ENCODE measurements around the gene DUOXA2. TPM values are rescaled to one million over a fixed set of nuclear protein-coding genes. Genes with fewer than 3 reads are reported as not detected.
A peak's percentile ranks its signal among the peaks of the same experiment; 100 is the strongest.

DUOXA2 gene
- total RNA-seq, 1 experiment from 2014 or later = not detected

GRCh38 chr15:45147606-45148005, 33.5 kb downstream of the DUOXA2 start:
- H3K4me1 ChIP-seq (ENCODE audit: insufficient read depth, low read length) = peaks cover 18% of the 10 kb centered on the region
- no peaks in the 10 kb centered on the region for H3K27me3 ChIP-seq (ENCODE audit: low read length)
- no peaks in the 10 kb centered on the region for H3K9me3 ChIP-seq (ENCODE audit: low read length)
- no peaks in the 10 kb centered on the region for H3K36me3 ChIP-seq (ENCODE audit: low read depth, low read length)
- no peak for DNase-seq
- no peak overlapping the region for H3K4me2 ChIP-seq (ENCODE audit: low read length)
- H2AFZ ChIP-seq (ENCODE audit: low read length) = no peak overlapping the region
- ATAC-seq = no peak
- no peak overlapping the region for H3K9ac ChIP-seq (ENCODE audit: low read length)
- intact Hi-C loops (cut with micrococcal nuclease) = no loop called here
- BruUV-seq (replicated peaks) = no TSS peak
- TF ChIP-seq EZH2phosphoT487 (IDR thresholded peaks at IDR 0.05; ENCODE audit: borderline replicate concordance, low read length) (no peak), CTCF (conservative IDR thresholded peaks at IDR 0.05; ENCODE audit: low read depth, low read length) (no peak), EZH2 (IDR thresholded peaks at IDR 0.05; ENCODE audit: low read length, unreplicated experiment) (no peak)
- no peaks in the 10 kb centered on the region for H4K20me1 ChIP-seq (ENCODE audit: low read length)
- no peaks in the 10 kb centered on the region for H3K79me2 ChIP-seq (ENCODE audit: low read length)
- ChIA-PET POLR2A (ENCODE audit: unreplicated experiment) (no interaction called here), CTCF (interaction anchor here (0.6 to 1.0 kb wide), 4 partner anchors 15 to 51 kb away, joined by 3 to 6 read pairs (median 4); no protein-coding TSS in a partner anchor)
- H3F3A ChIP-seq (ENCODE audit: low read length, unreplicated experiment) = no peaks in the 10 kb centered on the region
- H3K9me2 ChIP-seq (replicated peaks; ENCODE audit: low read length) = no peaks in the 10 kb centered on the region
- H3K4me3 ChIP-seq (ENCODE audit: low read length) = no peak overlapping the region
- H3K27ac ChIP-seq (ENCODE audit: low read length) = no peak overlapping the region

- H3K9ac ChIP-seq (ENCODE audit: low read length) = no peak overlapping the region
- H3K79me2 ChIP-seq (ENCODE audit: low read length) = no peaks in the 10 kb centered on the region
- POLR2A ChIA-PET (ENCODE audit: unreplicated experiment) = no interaction called here
- H3K9me2 ChIP-seq (replicated peaks; ENCODE audit: low read length) = no peaks in the 10 kb centered on the region
- H2AFZ ChIP-seq (ENCODE audit: low read length) = peak overlapping the region; percentile 33; the same call in 1 of the 2 replicates
- DNase-seq (peak; percentile 71), ATAC-seq (peak; percentile 82)
- H3K4me2 ChIP-seq (ENCODE audit: low read length) = peak overlapping the region; percentile 71
- no peaks in the 10 kb centered on the region for H3F3A ChIP-seq (ENCODE audit: low read length, unreplicated experiment)
- CTCF ChIA-PET = interaction anchor here (0.6 to 1.0 kb wide), 6 partner anchors 14 to 50 kb away, joined by 3 to 6 read pairs (median 4); no protein-coding TSS in a partner anchor
- no peak for TF ChIP-seq EZH2phosphoT487 (IDR thresholded peaks at IDR 0.05; ENCODE audit: borderline replicate concordance, low read length)
- no peak for TF ChIP-seq CTCF (conservative IDR thresholded peaks at IDR 0.05; ENCODE audit: low read depth, low read length)
- no peak for TF ChIP-seq EZH2 (IDR thresholded peaks at IDR 0.05; ENCODE audit: low read length, unreplicated experiment)
- intact Hi-C loops (cut with micrococcal nuclease) = no loop called here
- H3K36me3 ChIP-seq (ENCODE audit: low read depth, low read length) = no peaks in the 10 kb centered on the region
- no peak overlapping the region; the same call in 1 of the 2 replicates for H3K27ac ChIP-seq (ENCODE audit: low read length)
- no peaks in the 10 kb centered on the region for H3K9me3 ChIP-seq (ENCODE audit: low read length)
- no TSS peak for BruUV-seq (replicated peaks)
- no peaks in the 10 kb centered on the region for H3K27me3 ChIP-seq (ENCODE audit: low read length)
- no peak overlapping the region for H3K4me3 ChIP-seq (ENCODE audit: low read length)
- H3K4me1 ChIP-seq (ENCODE audit: insufficient read depth, low read length) = peaks cover 18% of the 10 kb centered on the region
- no peaks in the 10 kb centered on the region for H4K20me1 ChIP-seq (ENCODE audit: low read length)
These were observed 34.2 kb downstream of the DUOXA2 start for GRCh38 chr15:45148076-45149059.

Data from PC-3 (cell line).